GM19351 (cell line): ENCODE measurements around the gene TACC2.

Source experiments
- ATAC-seq: cut with Tn5 transposase; IDR thresholded peaks from one replicate; pipeline ENCODE4 v1.9.1; 2021; ENCODE audit warnings: mild to moderate bottlenecking, moderate library complexity; ENCODE audit not compliant: unreplicated experiment

Gene TACC2

GRCh38 chr10:122159141-122159970 is 170.4 kb downstream of the TACC2 start:
- ATAC-seq = no peak

GRCh38 chr10:122161795-122162194 is 172.8 kb downstream of the TACC2 start:
- ATAC-seq = no peak

GRCh38 chr10:122162671-122163173 is 173.8 kb downstream of the TACC2 start:
- no peak for ATAC-seq

- no peak for ATAC-seq
Observed at GRCh38 chr10:122163174-122164022, 174.4 kb downstream of the TACC2 start.

GRCh38 chr10:122164023-122164601 is 175.1 kb downstream of the TACC2 start:
- ATAC-seq = no peak

GRCh38 chr10:122164815-122165483 is 176.0 kb downstream of the TACC2 start:
- no peak for ATAC-seq

- ATAC-seq = no peak
Observed at GRCh38 chr10:122165484-122166276, 176.7 kb downstream of the TACC2 start.

GRCh38 chr10:122168101-122168500 is 179.1 kb downstream of the TACC2 start:
- no peak for ATAC-seq

- ATAC-seq = no peak
Observed at GRCh38 chr10:122168598-122169394, 179.8 kb downstream of the TACC2 start.

GRCh38 chr10:122170802-122171201 is 181.8 kb downstream of the TACC2 start:
- ATAC-seq = no peak

- ATAC-seq = no peak
Observed at GRCh38 chr10:122171302-122172075, 182.5 kb downstream of the TACC2 start.

- ATAC-seq = no peak
Observed at GRCh38 chr10:122172361-122173008, 183.5 kb downstream of the TACC2 start.

- ATAC-seq = no peak
Observed at GRCh38 chr10:122173337-122173736, 184.4 kb downstream of the TACC2 start.

- ATAC-seq = no peak
Observed at GRCh38 chr10:122173766-122174435, 184.9 kb downstream of the TACC2 start.

GRCh38 chr10:122176232-122177213 is 187.6 kb downstream of the TACC2 start:
- no peak for ATAC-seq

- no peak for ATAC-seq
Observed at GRCh38 chr10:122178655-122179054, 189.7 kb downstream of the TACC2 start.
